Pancreas (tissue), 10 donors: ENCODE results near the gene CASZ1. TPM values are rescaled to one million over a fixed set of nuclear protein-coding genes. Genes with fewer than 3 reads are reported as not detected.
A peak's percentile ranks its signal among the peaks of the same experiment; 100 is the strongest.

Source experiments
- ATAC-seq, 4 donors: fragments of 200-7000 bp; cut with Tn5 transposase; one replicate each; pipeline versions ENCODE4 v1.8.0 to v1.9.1; 2020; ENCODE audit warnings: mild to moderate bottlenecking in 4 of 4, moderate library complexity in 4 of 4
- DNase-seq, 6 donors: peaks; one replicate each; pipeline ENCODE4 v3.0.0-alpha.2; 2020
- FAIRE-seq: peaks from 2 replicates; lab custom pipeline; 2012; peaks lifted over from hg19 to GRCh38; lab: Jason Lieb, UNC
- H3K27ac ChIP-seq, 4 donors: fragments of 200-600 bp; sonication (generic); 1 replicate in 3 of 4; 2 replicates in 1 of 4; pipeline versions ENCODE4 v1.5.0 to v1.8.0; 2020
- H3K27me3 ChIP-seq, 4 donors: fragments of 200-600 bp; one replicate each; pipeline ENCODE4 v1.8.0; 2021
- H3K36me3 ChIP-seq, 3 donors: fragments of 200-600 bp; sonication (generic) in 1 of 3; one replicate each; pipeline versions ENCODE4 v1.5.0 to v1.8.0; 2020 to 2021
- H3K4me1 ChIP-seq, 3 donors: fragments of 200-600 bp; one replicate each; pipeline ENCODE4 v1.8.0; 2021
- H3K4me3 ChIP-seq, 4 donors: fragments of 200-600 bp; sonication (generic) in 2 of 4; one replicate each; pipeline versions ENCODE4 v1.5.0 to v1.8.0; 2020 to 2021
- H3K9me3 ChIP-seq, 4 donors: fragments of 200-600 bp; one replicate each; pipeline ENCODE4 v1.8.0; 2021
- CTCF ChIP-seq, 4 donors: fragments of 200-600 bp; sonication (generic) in 3 of 4; IDR thresholded peaks; one replicate each; pipeline versions ENCODE4 v1.5.0 to v1.8.0; 2021; ENCODE audit warnings: antibody characterized with exemption in 4 of 4
- WGBS, 2 donors: extraction: QIAGEN DNeasy Blood & Tissue Kit; methylation state at CpG; one replicate each; pipeline ENCODE4 v1.1.7; 2013; 5-methylcytosine and 5-hydroxymethylcytosine counted together
- intact Hi-C, 3 donors: fragments of 100-400 bp; cut with DNase I; formaldehyde crosslinking; loops; one replicate each; pipeline versions ENCODE4 v1.11.1 to v1.14.2; 2022
- polyA plus RNA-seq, 2 donors: library from polyadenylated mRNA; stranded (reverse); fragments of 200-250 nt; gene quantifications; one replicate each; pipeline ENCODE4 v1.2.3, GENCODE V29; 2013
- total RNA-seq, 6 donors: library from RNA; stranded (reverse); fragmentation: NEBNext Ultra II Directional in 4 of 6; extraction: Animal tissue kit (Norgen Biotek cat#: 25700) in 4 of 6; gene quantifications; one replicate each; pipeline versions ENCODE4 v1.2.1 to v1.2.4, GENCODE V29; 2021 to 2023
- donor health status: healthy with polysubstance abuse.
- donor health status: DM: no; HTN: no; CAD: no; lungs with moderate emphysema.
- donor health status: DM: no; HTN: no; CAD: no.
- donor health status: control.
- donor health status: control.
- donor health status: Bipolar disorder and iron deficiency.
- donor health status: DM: yes; HTN: yes; CAD: no.
- donor health status: DM: no; HTN: no; CAD: no.
- donor health status: DM: no; HTN: no; CAD: no.
- donor health status: DM: yes; HTN: yes; CAD: no.

The CASZ1 gene
- total and polyA plus RNA-seq, 8 donors: 6.7 to 18.9 (median 13.8) TPM

- DNase-seq: peak in 1 of 6 donors; percentile 38
- Histone ChIP-seq H3K9me3 (no peaks in the 10 kb centered on the region), H3K4me3 (no peak overlapping the region), H3K4me1 (peaks cover 0 to 4% (median 0%) of the 10 kb centered on the region in 3 donors), H3K36me3 (no peaks in the 10 kb centered on the region), H3K27me3 (no peaks in the 10 kb centered on the region), H3K27ac (no peak overlapping the region)
- WGBS, 2 donors: 92 to 94% methylated on average over 7 of the region's 7 CpGs
- no peak for FAIRE-seq
- intact Hi-C loops: no loop called here
- ATAC-seq: no peak
- TF ChIP-seq CTCF (IDR thresholded peaks at IDR 0.05): no peak
Observed at GRCh38 chr1:10710489-10710888, 86.0 kb downstream of the CASZ1 start.

- Histone ChIP-seq H3K36me3 (no peaks in the 10 kb centered on the region), H3K27ac (no peak overlapping the region), H3K4me1 (peaks cover 0 to 4% (median 0%) of the 10 kb centered on the region in 3 donors), H3K27me3 (no peaks in the 10 kb centered on the region), H3K4me3 (no peak overlapping the region), H3K9me3 (no peaks in the 10 kb centered on the region)
- no peak for ATAC-seq
- intact Hi-C loops: no loop called here
- 89 to 91% methylated on average over 19 of the region's 19 CpGs for WGBS, 2 donors
- peak in 1 of 6 donors; percentile 44 for DNase-seq
- no peak for TF ChIP-seq CTCF (IDR thresholded peaks at IDR 0.05)
- FAIRE-seq: no peak
Observed at GRCh38 chr1:10709646-10710045, 86.8 kb downstream of the CASZ1 start.

- H3K36me3 ChIP-seq: no peaks in the 10 kb centered on the region
- peaks cover 0 to 2% (median 0%) of the 10 kb centered on the region in 3 donors for H3K4me1 ChIP-seq
- WGBS, 2 donors: 84 to 88% methylated on average over 16 of the region's 16 CpGs
- ATAC-seq: no peak
- peak in 1 of 6 donors; percentile 44 for DNase-seq
- no peak for TF ChIP-seq CTCF (IDR thresholded peaks at IDR 0.05)
- H3K27me3 ChIP-seq: no peaks in the 10 kb centered on the region
- FAIRE-seq: no peak
- intact Hi-C loops: no loop called here
- no peak overlapping the region for H3K4me3 ChIP-seq
- H3K27ac ChIP-seq: no peak overlapping the region
- no peaks in the 10 kb centered on the region for H3K9me3 ChIP-seq
Observed at GRCh38 chr1:10709165-10709564, 87.3 kb downstream of the CASZ1 start.

- WGBS, 2 donors: 68 to 75% methylated on average over 11 of the region's 11 CpGs
- intact Hi-C loops: no loop called here
- peak in 1 of 6 donors; percentile 50 for DNase-seq
- no peak for FAIRE-seq
- Histone ChIP-seq H3K27ac (no peak overlapping the region), H3K4me3 (no peak overlapping the region), H3K9me3 (no peaks in the 10 kb centered on the region), H3K36me3 (no peaks in the 10 kb centered on the region), H3K27me3 (no peaks in the 10 kb centered on the region), H3K4me1 (no peaks in the 10 kb centered on the region)
- ATAC-seq: no peak
- TF ChIP-seq CTCF (IDR thresholded peaks at IDR 0.05): no peak
Observed at GRCh38 chr1:10708757-10709156, 87.7 kb downstream of the CASZ1 start.

- DNase-seq (no peak), ATAC-seq (no peak), FAIRE-seq (no peak)
- Histone ChIP-seq H3K36me3 (no peaks in the 10 kb centered on the region), H3K4me1 (no peaks in the 10 kb centered on the region), H3K27ac (no peak overlapping the region), H3K27me3 (no peaks in the 10 kb centered on the region), H3K4me3 (no peak overlapping the region), H3K9me3 (no peaks in the 10 kb centered on the region)
- no peak for TF ChIP-seq CTCF (IDR thresholded peaks at IDR 0.05)
- WGBS, 2 donors: 93 to 94% methylated on average over 12 of the region's 12 CpGs
- intact Hi-C loops: no loop called here
Observed at GRCh38 chr1:10707208-10707607, 89.2 kb downstream of the CASZ1 start.
